GM21390 (cell line): Measurements from ENCODE around the gene ANXA1.

Source experiments
- ATAC-seq: cut with Tn5 transposase; IDR thresholded peaks from one replicate; pipeline ENCODE4 v1.9.1; 2021; ENCODE audit not compliant: unreplicated experiment

The ANXA1 gene

DNA sequence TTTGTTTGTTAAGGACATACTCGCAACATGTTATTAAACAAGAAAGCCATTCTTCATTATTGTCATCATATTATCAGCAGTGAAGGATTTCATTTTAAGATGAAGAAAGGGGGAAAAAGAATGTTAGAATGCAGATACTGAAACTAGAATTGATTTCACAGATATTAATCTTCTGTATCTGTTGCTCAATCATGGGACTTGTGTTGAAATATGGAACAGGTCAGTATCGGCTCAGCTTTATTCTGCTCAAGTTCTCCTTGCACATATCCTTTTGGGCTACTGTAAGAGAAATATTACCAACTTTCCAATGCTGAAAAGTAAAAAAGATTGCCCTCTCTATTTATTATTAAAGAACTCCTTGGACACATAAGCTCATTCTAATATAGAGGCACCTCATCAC, 13.8 kb upstream of the ANXA1 start:
- ATAC-seq: no peak

- ATAC-seq: no peak
These were observed 13.1 kb upstream of the ANXA1 start for GRCh38 chr9:73138516-73138915.

- ATAC-seq: no peak
These were observed 10.4 kb upstream of the ANXA1 start for GRCh38 chr9:73141282-73141681.

DNA sequence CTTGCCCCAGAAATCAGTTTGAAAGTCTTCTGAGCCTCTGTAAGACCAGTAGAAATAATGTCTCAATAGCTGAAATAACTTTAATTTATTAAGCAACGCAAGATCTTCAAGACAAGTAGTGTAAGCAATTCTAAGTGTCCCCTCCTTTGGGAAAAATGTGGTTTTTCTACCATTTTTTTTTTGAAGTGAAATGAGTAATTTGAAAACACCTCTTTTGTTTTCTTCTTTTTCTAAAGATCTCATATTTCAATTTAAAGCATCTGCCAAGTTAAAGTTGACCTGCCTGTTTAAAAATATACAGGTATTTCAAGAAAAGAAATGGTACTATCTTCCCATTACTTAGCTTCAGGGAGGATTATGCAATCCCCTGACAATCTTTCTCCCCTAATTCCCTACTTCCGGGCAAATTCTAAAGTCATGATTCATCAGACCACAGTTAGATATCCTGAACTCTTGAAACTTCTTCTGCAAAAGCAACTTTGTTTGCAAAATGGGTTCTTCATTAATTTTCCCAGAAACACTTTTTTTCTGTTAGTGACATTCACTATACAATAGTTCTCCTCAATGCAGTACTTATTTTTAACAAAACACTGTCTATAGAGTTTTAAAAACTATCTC, 7.8 kb upstream of the ANXA1 start:
- no peak for ATAC-seq

GRCh38 chr9:73146111-73146815, 5.4 kb upstream of the ANXA1 start:
- ATAC-seq: no peak

GRCh38 chr9:73148447-73148937, 3.2 kb upstream of the ANXA1 start:
- ATAC-seq: no peak

GRCh38 chr9:73149371-73150067, 2.1 kb upstream of the ANXA1 start:
- ATAC-seq: peak; percentile 62

DNA sequence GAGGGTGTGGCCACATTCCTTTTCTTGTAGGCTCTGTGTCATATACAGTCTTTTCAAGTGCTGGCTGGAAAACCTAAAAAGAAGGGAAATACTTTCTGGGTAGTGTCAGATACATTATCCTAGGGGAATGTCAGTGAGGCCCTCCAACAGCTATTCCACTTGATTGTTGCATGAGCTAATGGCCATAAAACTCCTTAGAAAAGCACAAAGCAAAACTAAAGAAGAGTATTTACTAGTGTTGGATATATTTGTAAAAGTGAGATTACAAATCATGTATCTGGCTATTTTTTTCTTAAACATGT, 829 bp downstream of the ANXA1 start:
- no peak for ATAC-seq

DNA sequence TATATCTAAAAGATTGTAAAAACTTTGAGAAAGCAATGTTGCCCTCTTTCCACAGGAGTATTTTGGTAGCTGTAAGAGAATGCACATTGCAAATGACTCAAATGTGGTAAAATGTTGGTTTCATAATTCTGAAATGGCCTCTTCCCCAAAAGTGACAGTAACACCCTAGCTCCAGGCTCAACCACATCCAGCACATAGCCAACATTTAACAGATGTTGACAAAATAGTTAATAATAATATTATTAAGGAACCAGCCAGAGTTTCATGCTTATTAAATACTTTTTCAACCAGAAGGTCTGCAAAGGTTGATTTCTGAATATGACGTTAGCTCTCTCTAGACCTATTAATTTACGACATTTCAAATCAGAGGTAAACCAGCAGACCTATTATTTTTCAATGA, 1.3 kb downstream of the ANXA1 start:
- ATAC-seq: peak; percentile 52

DNA sequence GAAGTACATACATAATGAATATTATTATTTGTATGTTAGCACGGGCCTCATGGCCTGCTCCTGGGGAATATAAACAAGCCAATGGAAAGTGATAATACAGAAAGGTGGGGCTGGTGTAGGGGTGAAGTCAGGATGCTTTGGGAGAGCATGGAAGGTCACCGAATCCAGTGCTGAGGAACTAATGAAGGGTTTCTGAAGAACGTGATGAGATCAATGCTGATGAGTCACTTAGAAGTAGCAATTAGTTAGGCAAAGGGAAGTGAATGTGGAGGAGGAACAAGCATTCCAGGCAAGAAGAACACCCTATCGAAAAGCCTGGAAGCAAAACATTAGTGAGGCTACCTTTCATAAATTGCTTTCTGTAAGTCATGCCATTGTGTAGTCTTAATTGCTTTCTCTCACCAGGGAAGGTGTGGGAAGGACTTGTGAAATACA, 2.1 kb downstream of the ANXA1 start:
- no peak for ATAC-seq

DNA sequence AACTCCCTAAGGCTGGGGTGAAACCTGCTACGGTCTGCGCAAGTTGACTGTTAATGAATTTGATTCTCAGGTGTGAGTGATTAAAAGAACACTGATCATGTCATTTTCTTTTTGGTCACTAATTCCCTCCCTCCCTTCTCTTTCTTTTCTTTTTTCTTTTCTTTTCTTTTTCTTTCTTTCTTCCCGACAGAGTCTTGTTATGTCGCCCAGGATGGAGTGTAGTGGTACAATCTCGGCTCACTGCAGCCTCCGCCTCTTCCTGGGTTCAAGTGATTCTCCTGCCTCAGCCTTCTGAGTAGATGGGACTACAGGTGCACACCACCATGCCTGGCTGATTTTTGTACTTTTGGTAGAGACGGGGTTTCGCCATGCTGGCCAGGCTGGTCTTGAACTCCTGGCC, 2.6 kb downstream of the ANXA1 start:
- no peak for ATAC-seq

- ATAC-seq: no peak
These were observed 3.1 kb downstream of the ANXA1 start for GRCh38 chr9:73154722-73155121.

- no peak for ATAC-seq
These were observed 3.7 kb downstream of the ANXA1 start for GRCh38 chr9:73155377-73155776.

- ATAC-seq: no peak
These were observed 4.6 kb downstream of the ANXA1 start for GRCh38 chr9:73155968-73156864.

DNA sequence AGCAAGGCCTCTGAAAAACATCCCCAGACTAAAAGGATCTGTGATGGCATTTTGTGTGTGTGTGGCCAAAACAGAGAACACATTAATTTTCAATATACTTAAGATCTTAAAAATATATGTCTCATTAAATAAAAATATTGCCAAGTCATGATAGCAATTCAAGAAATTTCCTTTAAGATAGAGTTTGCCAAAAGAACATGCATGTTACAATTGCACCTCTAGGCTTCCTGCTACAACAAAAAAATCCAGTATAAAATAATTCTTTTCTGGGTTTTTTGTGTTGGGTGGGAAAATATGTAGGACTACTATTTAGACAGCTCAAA, 5.2 kb downstream of the ANXA1 start:
- ATAC-seq: no peak

GRCh38 chr9:73157811-73158210, 6.1 kb downstream of the ANXA1 start:
- ATAC-seq: no peak

DNA sequence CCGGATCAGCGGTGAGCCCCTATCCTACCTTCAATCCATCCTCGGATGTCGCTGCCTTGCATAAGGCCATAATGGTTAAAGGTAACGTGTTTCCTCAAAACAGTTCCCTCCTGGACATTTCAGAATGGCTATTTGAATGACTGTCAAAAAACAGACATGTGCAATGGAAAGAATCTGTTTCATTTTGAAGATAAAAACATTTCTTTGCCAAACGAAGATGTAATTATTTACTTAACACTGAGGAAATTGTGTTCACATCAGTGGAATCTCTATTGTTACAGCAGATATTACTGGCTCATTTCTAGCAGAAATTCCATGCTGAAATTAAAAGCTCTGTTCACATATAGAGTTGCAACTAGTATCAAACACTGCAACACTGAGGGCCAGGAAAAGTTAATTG, 7.1 kb downstream of the ANXA1 start:
- no peak for ATAC-seq

- ATAC-seq: no peak
These were observed 9.2 kb downstream of the ANXA1 start for GRCh38 chr9:73160868-73161267.

DNA sequence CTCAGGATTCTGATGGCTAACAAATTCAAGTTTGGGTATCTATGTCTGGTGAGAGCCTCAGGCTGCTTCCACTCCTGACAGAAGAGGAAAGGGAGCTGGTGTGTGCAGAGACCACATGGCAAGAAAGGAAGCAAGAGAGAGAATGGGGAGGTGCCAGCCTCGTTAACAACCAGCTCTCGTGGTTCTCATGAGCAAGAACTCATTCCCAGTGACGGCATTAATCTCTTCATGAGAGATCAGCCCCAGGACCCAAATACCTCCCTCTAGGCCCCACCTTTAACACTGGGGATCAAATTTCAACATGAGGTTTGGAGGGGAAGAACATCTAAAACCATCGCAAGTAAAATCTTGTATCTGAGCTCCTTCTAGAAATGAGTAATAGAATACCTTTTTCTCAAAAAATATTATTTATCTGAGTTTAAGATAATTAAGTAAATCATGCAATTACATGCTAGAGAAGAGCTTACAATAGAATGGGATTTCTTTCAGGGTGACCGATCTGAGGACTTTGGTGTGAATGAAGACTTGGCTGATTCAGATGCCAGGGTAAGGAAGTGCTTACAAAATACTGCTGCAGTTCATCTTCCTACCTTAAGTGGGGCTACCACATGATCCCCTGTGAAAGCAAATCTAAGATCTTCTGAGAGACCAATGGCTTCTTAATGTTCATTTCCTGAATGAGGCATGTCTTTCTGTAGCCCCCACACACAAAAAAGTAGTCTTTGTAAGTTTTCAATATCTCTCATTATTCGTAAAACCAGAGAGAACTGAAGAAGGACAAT, 11.5 kb downstream of the ANXA1 start:
- ATAC-seq: no peak

DNA sequence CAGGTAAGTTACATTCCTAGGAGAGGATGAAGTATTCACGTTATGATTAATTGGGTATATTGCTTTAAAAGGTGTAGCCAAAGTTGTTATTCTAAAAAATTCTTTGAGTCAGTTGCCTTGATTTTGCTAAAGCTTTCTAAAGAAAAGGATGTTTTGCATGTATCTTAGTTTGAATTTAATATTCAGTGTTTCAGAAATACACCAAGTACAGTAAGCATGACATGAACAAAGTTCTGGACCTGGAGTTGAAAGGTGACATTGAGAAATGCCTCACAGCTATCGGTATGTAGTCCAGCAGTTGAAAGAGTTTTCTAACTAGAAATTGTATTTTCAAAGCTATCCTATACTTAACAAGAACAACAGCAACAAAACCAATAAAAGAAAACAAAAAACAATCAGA, 14.2 kb downstream of the ANXA1 start:
- ATAC-seq: no peak

GRCh38 chr9:73166468-73166867, 14.8 kb downstream of the ANXA1 start:
- ATAC-seq: no peak
